A204.1 (cell line): ENCODE measurements around the gene DSG1.
"Not testable (repeated sequence)": the region's sequence is repeated elsewhere in the genome, so short reads cannot be mapped to it uniquely, and the experiment has no call there.

Experiments
- FAIRE-seq: peaks from 2 replicates; lab custom pipeline; 2012; peaks lifted over from hg19 to GRCh38; lab: Jason Lieb, UNC

DSG1 gene

DNA sequence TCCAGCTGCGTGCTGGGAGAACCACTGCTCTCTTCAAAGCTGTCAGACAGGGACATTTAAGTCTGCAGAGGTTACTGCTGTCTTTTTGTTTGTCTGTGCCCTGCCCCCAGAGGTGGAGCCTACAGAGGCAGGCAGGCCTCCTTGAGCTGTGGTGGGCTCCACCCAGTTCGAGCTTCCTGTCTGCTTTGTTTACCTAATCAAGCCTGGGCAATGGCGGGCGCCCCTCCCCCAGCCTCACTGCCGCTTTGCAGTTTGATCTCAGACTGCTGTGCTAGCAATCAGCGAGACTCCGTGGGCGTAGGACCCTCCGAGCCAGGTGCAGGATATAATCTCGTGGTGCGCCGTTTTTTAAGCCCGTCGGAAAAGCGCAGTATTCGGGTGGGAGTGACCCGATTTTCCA lies 35.4 kb downstream of the DSG1 start:
- FAIRE-seq, result not testable (repeated sequence)

DNA sequence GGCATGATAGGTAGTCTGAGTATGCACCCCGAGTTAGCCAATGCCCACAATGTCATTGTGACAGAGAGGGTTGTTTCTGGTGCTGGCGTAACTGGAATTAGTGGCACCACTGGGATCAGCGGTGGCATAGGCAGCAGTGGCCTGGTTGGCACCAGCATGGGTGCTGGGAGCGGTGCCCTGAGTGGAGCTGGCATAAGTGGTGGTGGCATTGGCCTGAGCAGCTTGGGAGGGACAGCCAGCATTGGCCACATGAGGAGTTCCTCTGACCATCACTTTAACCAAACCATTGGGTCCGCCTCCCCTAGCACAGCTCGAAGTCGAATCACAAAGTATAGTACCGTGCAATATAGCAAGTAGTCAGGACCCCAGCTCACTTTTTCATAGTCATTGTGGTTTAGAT lies 37.0 kb downstream of the DSG1 start:
- FAIRE-seq, result no peak

DNA sequence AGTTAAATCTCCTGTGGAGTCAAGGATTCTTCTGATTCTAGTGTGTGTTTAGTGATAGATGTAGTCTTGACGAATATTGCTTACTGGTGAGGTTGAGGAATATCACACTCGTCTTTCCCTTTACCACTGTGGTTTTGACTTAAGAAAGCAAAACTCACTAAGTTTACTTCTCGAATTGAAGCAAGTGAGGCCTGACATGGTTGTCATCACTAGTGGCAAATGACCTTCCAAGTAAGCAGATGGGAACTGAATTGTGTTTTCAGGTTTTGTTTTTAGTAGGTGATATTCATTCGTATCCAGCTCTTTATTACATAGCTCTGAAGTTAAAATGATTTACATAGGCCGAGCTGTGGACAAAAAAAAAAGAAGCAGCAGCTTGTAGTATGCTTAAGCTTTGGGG lies 38.1 kb downstream of the DSG1 start:
- FAIRE-seq, result no peak

DNA sequence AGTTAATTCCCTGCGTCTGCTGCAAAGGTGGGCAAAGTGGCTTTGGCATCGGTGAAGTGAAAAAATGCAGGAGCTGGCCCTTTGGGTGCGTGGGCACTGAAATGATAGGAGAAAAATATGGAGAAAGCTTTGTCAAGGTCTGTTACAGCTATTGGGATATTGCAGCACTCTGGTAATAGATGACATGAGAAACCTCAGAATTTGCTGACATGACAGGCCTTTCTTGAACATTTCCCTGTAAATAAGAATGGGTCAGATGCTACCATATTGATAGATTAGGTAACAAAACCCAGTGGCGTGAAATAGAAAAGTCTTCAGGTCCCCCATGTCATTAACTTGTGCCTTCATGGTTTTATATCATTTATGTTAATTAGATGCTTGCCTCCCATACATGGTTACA lies 46.2 kb downstream of the DSG1 start:
- no peak for FAIRE-seq

DNA sequence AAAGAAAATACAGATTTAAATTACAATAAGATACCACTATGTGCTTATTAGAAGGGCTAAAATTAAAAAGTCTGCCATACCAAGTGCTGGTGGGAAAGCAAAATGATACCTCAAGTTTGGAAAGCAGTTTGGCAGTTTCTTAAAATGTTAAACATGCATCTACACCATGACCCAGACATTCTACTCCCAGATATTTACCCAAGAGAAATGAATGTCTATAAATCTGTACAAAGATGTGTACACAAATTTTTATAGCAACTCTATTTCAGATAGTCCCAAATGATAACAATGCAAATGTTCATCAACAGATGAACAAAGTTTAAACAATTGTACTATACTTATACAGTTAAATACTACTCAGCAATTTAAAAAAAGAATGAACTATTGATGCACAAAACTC lies 51.5 kb downstream of the DSG1 start:
- no peak for FAIRE-seq

DNA sequence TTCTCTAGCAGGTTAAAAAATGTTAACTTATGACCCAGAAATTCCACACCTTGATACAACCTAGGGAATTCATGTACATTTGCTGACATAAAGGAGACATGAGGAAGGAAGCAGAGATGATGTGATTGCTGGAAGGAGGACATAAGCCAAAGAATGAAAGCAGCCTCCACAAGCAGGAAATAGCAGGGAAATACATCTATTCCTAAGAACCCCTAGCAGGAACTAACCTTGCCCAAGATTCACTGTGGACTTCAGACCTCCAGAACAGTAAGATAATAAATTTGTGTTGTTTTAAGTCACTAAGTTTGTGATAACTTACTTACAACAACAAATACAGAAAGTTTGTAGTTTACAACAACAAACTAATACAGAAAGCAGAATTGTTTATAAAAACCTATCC lies 54.0 kb downstream of the DSG1 start:
- no peak for FAIRE-seq

DNA sequence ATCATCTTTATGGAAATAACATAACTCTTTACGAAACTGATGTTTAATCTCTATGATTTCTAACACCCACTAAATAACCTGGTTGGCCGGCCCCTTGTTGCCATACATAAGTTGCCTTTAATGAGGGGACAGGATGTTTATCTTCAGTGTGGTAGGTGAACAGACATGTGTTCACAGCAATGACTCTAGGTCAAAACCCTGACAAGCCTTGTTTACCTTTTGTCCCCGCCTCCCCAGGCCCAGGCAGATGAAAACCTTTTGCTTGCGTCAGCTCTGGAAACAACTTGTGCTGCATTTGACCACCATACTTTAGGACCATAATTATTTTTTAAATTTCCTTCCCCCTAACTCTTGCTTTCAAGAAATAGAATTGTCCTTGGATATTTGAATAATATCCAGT lies 55.7 kb downstream of the DSG1 start:
- no peak for FAIRE-seq

DNA sequence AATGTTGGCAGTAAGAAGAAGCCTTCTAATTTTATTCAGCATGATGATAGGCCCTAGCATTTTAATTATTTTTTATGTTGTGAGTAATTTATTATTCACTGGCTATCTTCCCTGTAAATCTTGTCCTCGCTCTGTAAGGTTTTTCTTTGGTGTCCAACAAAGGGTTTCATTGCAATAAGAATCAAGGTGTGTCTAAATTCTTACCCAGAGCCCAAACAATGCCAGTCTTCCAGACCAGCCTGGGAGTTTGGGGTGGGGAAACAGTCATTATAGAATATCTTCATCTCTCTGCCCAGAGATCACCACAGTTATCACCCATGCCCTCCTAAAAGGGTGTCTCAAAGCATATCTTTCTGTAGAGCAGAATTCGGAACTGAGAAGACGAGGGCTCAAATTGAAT lies 58.5 kb downstream of the DSG1 start, which contains the start of gene DSG4:
Gene DSG4 (plus strand): TSS at position 301 of the 400 bp plus-strand sequence. CDS start 135 bp downstream, outside the sequence.
- no peak for FAIRE-seq

DNA sequence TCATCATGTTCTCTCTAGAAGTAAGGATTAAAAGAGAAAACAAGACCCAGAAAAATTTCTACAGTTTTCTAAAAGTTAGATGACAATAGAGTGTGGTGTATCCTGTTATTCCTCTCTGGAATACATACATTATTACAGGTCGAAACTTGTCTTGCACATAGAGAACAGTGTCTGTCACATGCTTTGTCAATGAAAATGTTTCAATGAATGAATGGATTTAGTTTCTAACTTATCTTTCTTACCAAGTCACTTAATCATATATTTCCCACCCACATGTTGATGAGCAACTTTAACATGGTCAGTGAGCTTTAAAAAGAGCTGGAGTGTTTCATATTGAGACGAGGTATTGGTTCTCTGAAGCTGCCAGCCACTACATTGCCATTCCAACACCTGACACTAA lies 63.0 kb downstream of the DSG1 start:
- no peak for FAIRE-seq

DNA sequence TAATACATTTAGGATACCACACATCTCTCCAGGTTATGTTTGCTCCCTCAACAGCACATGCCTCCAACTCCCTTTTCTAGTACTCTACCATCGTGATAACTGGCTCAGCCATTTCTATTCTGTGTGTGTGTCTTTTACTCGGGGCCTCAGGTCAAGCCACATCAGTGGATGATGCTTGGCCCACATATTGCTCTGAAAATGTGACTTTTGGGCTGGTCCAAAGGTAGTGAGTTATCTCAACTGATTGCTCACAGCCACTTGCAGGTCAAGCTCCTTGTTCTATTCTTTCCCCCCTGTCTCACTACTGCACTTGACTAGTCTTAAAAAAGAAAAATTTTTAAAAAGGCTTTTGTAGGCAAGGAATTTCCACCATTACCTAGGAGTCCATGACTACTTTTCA lies 64.1 kb downstream of the DSG1 start:
- no peak for FAIRE-seq

DNA sequence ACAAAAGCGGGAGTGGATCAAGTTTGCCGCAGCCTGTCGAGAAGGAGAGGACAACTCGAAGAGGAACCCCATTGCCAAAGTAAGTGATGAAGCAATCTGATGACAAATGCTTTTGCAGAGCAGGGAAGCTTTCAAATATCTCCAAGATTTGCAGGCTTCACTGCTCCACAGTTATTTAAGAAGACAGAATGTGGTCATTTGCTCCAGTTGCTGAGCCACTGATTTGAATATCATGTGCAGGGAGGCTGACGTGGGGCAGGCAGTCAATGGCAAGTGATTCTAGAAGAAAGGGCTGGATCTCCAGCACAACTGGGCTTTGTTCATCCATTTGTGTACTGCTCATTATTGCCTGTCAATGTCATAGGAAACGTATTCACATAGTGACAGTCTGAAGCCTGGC lies 68.8 kb downstream of the DSG1 start:
- no peak for FAIRE-seq

DNA sequence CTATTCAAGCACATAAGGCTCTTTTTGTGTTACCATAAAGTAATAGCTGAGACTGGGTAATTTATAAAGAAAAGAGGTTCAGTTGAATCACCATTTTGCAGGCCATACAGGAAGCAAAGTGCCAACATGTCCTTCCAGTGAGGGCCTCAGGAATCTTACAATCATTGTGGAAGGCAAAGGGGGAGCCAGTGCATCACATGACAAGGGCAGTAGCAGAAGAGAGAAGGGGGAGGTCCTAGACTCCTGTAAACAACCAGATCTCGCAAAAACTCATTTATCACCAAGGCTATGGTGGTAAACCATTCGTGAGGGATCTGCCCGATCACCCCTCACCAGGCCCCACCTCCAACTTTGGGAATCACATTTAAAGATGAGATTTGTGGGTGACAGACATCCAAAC lies 75.3 kb downstream of the DSG1 start:
- FAIRE-seq, result no peak

DNA sequence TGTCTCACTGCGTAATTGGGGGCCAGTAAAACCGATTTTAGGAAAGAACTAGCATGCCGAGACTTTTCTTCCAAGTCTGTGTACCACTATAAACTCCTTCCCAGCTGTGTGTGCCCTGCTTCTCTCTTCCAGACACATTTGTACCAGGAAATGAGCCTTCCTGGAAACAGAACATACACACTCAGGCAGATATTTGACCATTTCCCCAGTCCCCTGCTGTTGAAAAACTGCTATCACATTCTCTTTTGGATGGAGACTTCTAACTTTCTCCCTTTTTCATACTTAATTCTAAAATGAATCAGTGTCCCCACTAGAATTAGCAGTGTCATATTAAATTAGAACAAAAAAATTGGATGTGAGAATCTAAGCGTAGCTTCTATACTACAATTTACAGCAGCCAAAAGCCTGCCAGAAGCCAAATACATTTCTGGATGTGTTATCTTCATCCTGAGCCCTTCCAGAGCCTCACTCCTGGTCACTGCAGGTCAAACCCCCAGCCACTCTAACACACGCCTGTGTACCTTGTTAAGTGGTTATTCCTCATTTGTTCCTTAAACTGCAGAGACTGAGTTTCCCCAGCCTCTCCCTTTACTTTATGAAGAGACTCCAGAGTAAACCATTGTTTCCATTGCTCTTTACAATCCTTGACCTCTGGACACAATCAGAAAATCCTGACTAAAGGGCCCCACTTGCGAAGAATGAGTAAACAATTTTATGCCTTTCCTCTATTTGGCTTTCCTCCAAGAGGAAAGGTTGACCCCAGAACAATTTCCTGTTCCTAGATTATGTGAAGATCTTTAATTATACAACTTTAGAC lies 79.0 kb downstream of the DSG1 start:
- FAIRE-seq, result no peak

DNA sequence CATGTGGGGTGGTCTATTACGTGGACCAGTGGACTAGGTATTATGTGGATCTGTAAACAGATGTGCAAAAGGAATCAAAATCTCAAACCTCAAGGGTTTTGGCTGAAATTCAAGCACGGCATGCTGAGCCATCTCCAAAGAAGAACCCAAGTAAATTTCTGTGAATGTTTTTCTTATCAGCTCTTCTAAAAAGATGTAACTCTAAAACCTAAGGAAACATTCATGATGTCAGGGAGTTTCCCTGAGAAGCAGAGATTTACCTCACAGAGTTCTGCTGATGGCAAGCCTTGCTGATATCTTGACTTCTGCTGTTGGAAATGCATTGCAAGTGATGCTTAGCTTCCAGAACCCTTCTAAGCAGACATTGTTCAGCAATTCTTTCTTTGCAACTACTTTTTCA lies 80.2 kb downstream of the DSG1 start:
- FAIRE-seq, result no peak

DNA sequence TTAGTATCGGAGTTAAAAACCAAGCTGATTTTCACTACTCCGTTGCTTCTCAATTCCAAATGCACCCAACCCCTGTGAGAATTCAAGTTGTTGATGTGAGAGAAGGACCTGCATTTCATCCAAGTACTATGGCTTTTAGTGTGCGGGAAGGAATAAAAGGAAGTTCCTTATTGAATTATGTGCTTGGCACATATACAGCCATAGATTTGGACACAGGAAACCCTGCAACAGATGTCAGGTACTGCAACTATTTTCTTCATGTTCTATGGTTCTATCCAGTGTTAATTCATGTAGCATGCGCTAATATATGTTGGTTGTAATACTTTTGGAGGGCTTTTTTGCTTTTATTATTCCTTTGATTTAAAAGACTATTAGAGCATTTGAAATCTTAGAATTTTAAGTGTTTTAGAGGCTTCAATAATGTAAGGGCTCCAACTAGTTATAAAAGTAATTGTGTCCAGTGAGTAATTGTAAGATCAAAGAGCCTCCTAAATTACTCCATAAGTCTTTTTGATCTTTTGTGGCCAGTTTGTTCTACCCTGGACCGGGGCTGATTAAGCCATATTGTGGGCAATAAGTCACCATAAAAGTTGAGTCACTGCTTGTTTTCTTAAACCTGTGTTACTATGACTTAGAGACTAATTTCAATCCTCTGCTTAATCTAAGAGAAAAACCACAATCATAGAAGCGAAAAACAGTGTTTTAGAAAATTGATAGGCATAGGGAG lies 81.5 kb downstream of the DSG1 start:
- no peak for FAIRE-seq

DNA sequence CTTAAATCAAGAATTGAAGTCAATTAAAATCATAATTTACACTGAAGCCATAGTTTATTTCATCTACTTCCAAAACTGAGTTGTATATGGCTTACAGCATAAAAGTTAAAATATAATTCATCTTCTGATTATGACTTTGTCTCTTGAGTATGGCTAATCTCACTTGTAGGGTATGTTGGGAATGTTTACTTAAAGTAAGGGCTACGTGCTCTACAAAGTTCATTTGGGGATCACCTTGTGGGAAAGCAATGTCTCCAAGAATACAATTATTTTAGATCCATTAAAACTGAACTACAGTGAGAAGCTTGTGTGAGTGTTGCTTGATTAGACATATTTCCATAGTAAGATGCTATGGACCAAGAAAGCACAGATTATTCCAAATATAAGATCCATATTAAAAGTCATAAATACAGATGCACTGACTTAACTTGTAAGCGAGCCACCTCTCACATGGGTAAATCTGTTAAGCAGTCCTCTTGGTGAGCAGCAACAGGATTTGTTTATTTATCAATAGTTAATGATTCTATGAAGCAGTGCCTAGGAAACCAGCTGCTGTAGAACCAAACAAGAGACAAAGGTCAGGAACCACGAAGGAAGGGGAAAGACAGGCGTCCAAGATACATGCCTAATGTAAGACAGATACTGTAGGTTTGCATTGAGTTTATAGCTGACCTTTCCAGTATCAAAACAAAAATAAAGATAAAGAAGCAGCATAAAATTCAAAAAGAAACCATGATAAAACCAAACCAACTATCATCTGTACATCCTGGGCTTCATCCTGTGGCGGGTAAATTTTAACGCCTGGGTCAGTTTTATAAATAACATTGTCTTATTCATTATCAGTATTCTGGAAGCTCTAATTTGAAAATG lies 83.4 kb downstream of the DSG1 start:
- FAIRE-seq, result no peak

DNA sequence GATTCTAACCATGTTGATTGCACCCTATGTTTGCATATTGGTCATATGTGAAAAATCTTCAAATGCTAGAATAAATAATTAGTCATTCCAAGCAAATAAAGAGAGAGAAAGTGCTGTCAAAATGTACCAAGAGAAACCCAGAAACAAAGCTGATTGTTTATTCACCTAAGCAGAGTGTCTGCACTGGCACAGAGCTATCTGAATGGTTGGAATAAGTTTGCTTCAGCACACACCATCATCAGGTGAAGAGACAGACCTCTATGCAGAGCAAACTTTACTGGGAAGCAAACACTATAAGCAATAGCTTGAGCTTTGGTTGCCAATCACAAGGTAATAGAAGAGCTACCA lies 84.0 kb downstream of the DSG1 start:
- no peak for FAIRE-seq

DNA sequence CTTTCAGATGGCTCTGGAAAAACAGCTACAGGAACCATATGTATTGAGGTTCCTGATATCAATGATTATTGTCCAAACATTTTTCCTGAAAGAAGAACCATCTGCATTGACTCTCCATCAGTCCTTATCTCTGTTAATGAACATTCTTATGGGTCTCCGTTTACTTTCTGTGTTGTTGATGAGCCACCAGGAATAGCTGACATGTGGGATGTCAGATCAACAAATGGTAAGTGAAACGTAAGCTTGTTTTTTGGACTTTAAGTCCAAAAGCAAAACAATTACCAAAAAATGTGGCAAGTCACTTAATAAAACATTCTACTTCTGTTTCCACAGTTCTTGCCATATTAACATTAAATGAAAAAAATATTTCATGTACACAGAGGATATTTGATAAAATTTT lies 85.4 kb downstream of the DSG1 start:
- no peak for FAIRE-seq
